HepG2 (cell line): ENCODE measurements around the gene SLC25A25. TPM values are rescaled to one million over a fixed set of nuclear protein-coding genes. Genes with fewer than 3 reads are reported as not detected.

ENCODE experiments used
- CSRNP1 ChIP-seq: sonication (generic); formaldehyde crosslinking; IDR thresholded peaks from 2 replicates; pipeline ENCODE4 v1.8.1; 2023; ENCODE audit warnings: mild to moderate bottlenecking, missing genetic modification reagents
- FOXA3 ChIP-seq: IDR thresholded peaks from 2 replicates; pipeline ENCODE4 v1.6.1; 2016; ENCODE audit warnings: missing genetic modification reagents, missing compliant biosample characterization
- MIER3 ChIP-seq: IDR thresholded peaks from 2 replicates; pipeline ENCODE4 v1.6.1; 2016; ENCODE audit warnings: missing compliant biosample characterization, borderline replicate concordance
- TMF1 ChIP-seq: sonication (generic); formaldehyde crosslinking; IDR thresholded peaks from 2 replicates; pipeline ENCODE4 v1.8.1; 2022; ENCODE audit warnings: low read depth, missing genetic modification reagents
- ZFX ChIP-seq: sonication (generic); formaldehyde crosslinking; IDR thresholded peaks from 2 replicates; pipeline ENCODE4 v1.4.0; 2020; ENCODE audit warnings: mild to moderate bottlenecking, low read depth, missing genetic modification reagents, moderate library complexity
- ZMAT3 ChIP-seq: sonication (generic); formaldehyde crosslinking; conservative IDR thresholded peaks from 2 replicates; pipeline ENCODE4 v1.7.0; 2021; ENCODE audit warnings: missing genetic modification reagents
- ZNF260 ChIP-seq: sonication (generic); formaldehyde crosslinking; IDR thresholded peaks from 2 replicates; pipeline ENCODE4 v1.4.0; 2020; ENCODE audit warnings: missing genetic modification reagents, low read depth, mild to moderate bottlenecking, borderline replicate concordance
- ZNF407 ChIP-seq: sonication (generic); formaldehyde crosslinking; IDR thresholded peaks from one replicate; pipeline ENCODE4 v1.5.1; 2020; ENCODE audit warnings: mild to moderate bottlenecking, missing genetic modification reagents; ENCODE audit errors: not compliant biosample characterization
- ZNF577 ChIP-seq: sonication (generic); formaldehyde crosslinking; IDR thresholded peaks from 2 replicates; pipeline ENCODE4 v1.4.0; 2020; ENCODE audit warnings: mild to moderate bottlenecking, low read depth, missing genetic modification reagents, borderline replicate concordance
- ZNF83 ChIP-seq: sonication (generic); formaldehyde crosslinking; IDR thresholded peaks from 2 replicates; pipeline ENCODE4 v1.4.0; 2020; ENCODE audit warnings: missing genetic modification reagents, mild to moderate bottlenecking, borderline replicate concordance
- polyA plus RNA-seq, 8 experiments: library from polyadenylated mRNA; depleted of rRNA in 3 of 8; stranded (reverse) in 7 of 8; unstranded in 1 of 8; fragments of >200 nt; fragmentation: Illumina TruSeq in 4 of 8; extraction: Trizol in 4 of 8; gene quantifications; 2 replicates each; pipeline versions ENCODE4 v1.2.1 to v1.2.3, GENCODE V29; 2011 to 2016; ENCODE audit warnings: low read depth in 4 of 8, missing spikeins in 1 of 8, mixed read lengths in 1 of 8; ENCODE audit not compliant: insufficient read depth in 1 of 8
- total RNA-seq, 5 experiments: library from RNA; depleted of rRNA; stranded (reverse); fragments of >200 nt; fragmentation: Illumina TruSeq; extraction: Trizol; gene quantifications; 2 replicates each; pipeline ENCODE4 v1.2.3, GENCODE V29; 2016; ENCODE audit warnings: low read depth in 1 of 5
- TF ChIP-seq, protein P1 (sequence below): IDR thresholded peaks from 2 replicates; pipeline ENCODE4 v1.6.1; 2018; ENCODE audit warnings: missing genetic modification reagents, mild to moderate bottlenecking, missing compliant biosample characterization
- TF ChIP-seq, protein P2 (sequence below): sonication (generic); formaldehyde crosslinking; IDR thresholded peaks from 2 replicates; pipeline ENCODE4 v1.5.0; 2020; ENCODE audit warnings: missing genetic modification reagents

SLC25A25 gene
- total and polyA plus RNA-seq, 2 of the 13 experiments (the other 11 are each of a cell fraction or from before 2014, with no cell fraction given) = 10.5 to 24.8 TPM

- TF ChIP-seq FOXA3 (CRISPR knock-in tag) = peak; percentile 27; the same call in 1 of the 2 replicates
- TF ChIP-seq MIER3 (CRISPR knock-in tag) = no peak; the same call in 1 of the 2 replicates
- peak; percentile 32; the same call in 1 of the 2 replicates for TF ChIP-seq ZFX (CRISPR knock-in tag)
- TF ChIP-seq CSRNP1 = no peak
- no peak for TF ChIP-seq ZNF260
- no peak for TF ChIP-seq ZMAT3 (CRISPR knock-in tag)
- TF ChIP-seq, protein P1, sequence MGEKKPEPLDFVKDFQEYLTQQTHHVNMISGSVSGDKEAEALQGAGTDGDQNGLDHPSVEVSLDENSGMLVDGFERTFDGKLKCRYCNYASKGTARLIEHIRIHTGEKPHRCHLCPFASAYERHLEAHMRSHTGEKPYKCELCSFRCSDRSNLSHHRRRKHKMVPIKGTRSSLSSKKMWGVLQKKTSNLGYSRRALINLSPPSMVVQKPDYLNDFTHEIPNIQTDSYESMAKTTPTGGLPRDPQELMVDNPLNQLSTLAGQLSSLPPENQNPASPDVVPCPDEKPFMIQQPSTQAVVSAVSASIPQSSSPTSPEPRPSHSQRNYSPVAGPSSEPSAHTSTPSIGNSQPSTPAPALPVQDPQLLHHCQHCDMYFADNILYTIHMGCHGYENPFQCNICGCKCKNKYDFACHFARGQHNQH (CRISPR knock-in tag) = peak; percentile 48; the same call in 1 of the 2 replicates
- TF ChIP-seq, protein P2, sequence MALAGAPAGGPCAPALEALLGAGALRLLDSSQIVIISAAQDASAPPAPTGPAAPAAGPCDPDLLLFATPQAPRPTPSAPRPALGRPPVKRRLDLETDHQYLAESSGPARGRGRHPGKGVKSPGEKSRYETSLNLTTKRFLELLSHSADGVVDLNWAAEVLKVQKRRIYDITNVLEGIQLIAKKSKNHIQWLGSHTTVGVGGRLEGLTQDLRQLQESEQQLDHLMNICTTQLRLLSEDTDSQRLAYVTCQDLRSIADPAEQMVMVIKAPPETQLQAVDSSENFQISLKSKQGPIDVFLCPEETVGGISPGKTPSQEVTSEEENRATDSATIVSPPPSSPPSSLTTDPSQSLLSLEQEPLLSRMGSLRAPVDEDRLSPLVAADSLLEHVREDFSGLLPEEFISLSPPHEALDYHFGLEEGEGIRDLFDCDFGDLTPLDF (CRISPR knock-in tag) = no peak
- TF ChIP-seq ZNF83 (CRISPR knock-in tag) = peak; percentile 69; the same call in 1 of the 2 replicates
- no peak for TF ChIP-seq ZNF577
- no peak for TF ChIP-seq TMF1
- no peak for TF ChIP-seq ZNF407 (CRISPR knock-in tag)
These were observed 15.9 kb upstream of the SLC25A25 start (continued) for GRCh38 chr9:128051932-128052709.
